GM19452 (cell line): ENCODE results near the gene PARP12.

Source experiments
- ATAC-seq: cut with Tn5 transposase; IDR thresholded peaks from one replicate; pipeline ENCODE4 v1.9.1; 2021; ENCODE audit not compliant: unreplicated experiment

Gene PARP12

GRCh38 chr7:140036224-140036962 lies 26.4 kb downstream of the PARP12 start:
- peak; percentile 71 for ATAC-seq

- no peak for ATAC-seq
Measured at GRCh38 chr7:140035400-140036223, 27.1 kb downstream of the PARP12 start.

- ATAC-seq = no peak
Measured at GRCh38 chr7:140034421-140034820, 28.3 kb downstream of the PARP12 start.

- ATAC-seq = no peak
Measured at GRCh38 chr7:140033779-140034363, 28.9 kb downstream of the PARP12 start.

- ATAC-seq = no peak
Measured at GRCh38 chr7:140033036-140033435, 29.7 kb downstream of the PARP12 start.

- ATAC-seq = no peak
Measured at GRCh38 chr7:140031364-140031763, 31.4 kb downstream of the PARP12 start.

- ATAC-seq = no peak
Measured at GRCh38 chr7:140029072-140029471, 33.7 kb downstream of the PARP12 start.

GRCh38 chr7:140028311-140028710 lies 34.4 kb downstream of the PARP12 start:
- no peak for ATAC-seq

- no peak for ATAC-seq
Measured at GRCh38 chr7:140027858-140028257, 34.9 kb downstream of the PARP12 start.

- ATAC-seq = no peak
Measured at GRCh38 chr7:140026935-140027334, 35.8 kb downstream of the PARP12 start.

- no peak for ATAC-seq
Measured at GRCh38 chr7:140025814-140026433, 36.8 kb downstream of the PARP12 start.

- no peak for ATAC-seq
Measured at GRCh38 chr7:140025241-140025640, 37.5 kb downstream of the PARP12 start.

- no peak for ATAC-seq
Measured at GRCh38 chr7:140024585-140024984, 38.2 kb downstream of the PARP12 start.

GRCh38 chr7:140023728-140024127 lies 39.0 kb downstream of the PARP12 start:
- no peak for ATAC-seq

- no peak for ATAC-seq
Measured at GRCh38 chr7:140022582-140023211, 40.1 kb downstream of the PARP12 start.

GRCh38 chr7:140021603-140022002 lies 41.1 kb downstream of the PARP12 start:
- ATAC-seq = no peak

- no peak for ATAC-seq
Measured at GRCh38 chr7:140019606-140020005, 43.1 kb downstream of the PARP12 start.

- no peak for ATAC-seq
Measured at GRCh38 chr7:140019172-140019571, 43.6 kb downstream of the PARP12 start.

- no peak for ATAC-seq
Measured at GRCh38 chr7:140018125-140019043, 44.4 kb downstream of the PARP12 start.

- ATAC-seq = no peak
Measured at GRCh38 chr7:140017543-140017942, 45.2 kb downstream of the PARP12 start.
